PC-3 (cell line): ENCODE measurements around the gene SMAD7. TPM values are rescaled to one million over a fixed set of nuclear protein-coding genes. Genes with fewer than 3 reads are reported as not detected.

Experiments
- ATAC-seq: fragments of 200-7000 bp; cut with Tn5 transposase; 2 replicates; pipeline ENCODE4 v1.9.1; 2020; ENCODE audit warnings: mild to moderate bottlenecking, moderate library complexity
- BruUV-seq: library from RNA; stranded (reverse); fragments of 400-500 nt; replicated peaks from 2 replicates; lab custom pipeline; 2021; lab: Mats Ljungman, UMichigan
- CTCF ChIA-PET: fragments of 300-600 bp; sonication (Branson Sonifier 250); formaldehyde crosslinking; loops from one replicate; lab custom pipeline; 2022; ENCODE audit warnings: antibody characterized with exemption; lab: Charles Lee
- POLR2A ChIA-PET: fragments of 300-600 bp; sonication (Branson Sonifier 250); formaldehyde crosslinking; loops from one replicate; lab custom pipeline; 2022; ENCODE audit warnings: antibody characterized with exemption; ENCODE audit not compliant: unreplicated experiment; lab: Charles Lee
- DNase-seq: peaks from one replicate; pipeline ENCODE4 v3.0.0-alpha.2; 2015
- H2AFZ ChIP-seq: fragments of 300-600 bp; sonication (generic); 2 replicates; pipeline ENCODE4 v1.6.0; 2016; ENCODE audit warnings: antibody characterized with exemption, low read length
- H3F3A ChIP-seq: fragments of 300-600 bp; sonication (generic); one replicate; pipeline ENCODE4 v1.6.0; 2017; ENCODE audit warnings: antibody characterized with exemption, low read length, control low read depth, mild to moderate bottlenecking; ENCODE audit not compliant: unreplicated experiment
- H3K27ac ChIP-seq: fragments of 300-600 bp; sonication (generic); 2 replicates; pipeline ENCODE4 v1.5.1; 2016; ENCODE audit warnings: mild to moderate bottlenecking, low read length
- H3K27me3 ChIP-seq: fragments of 300-600 bp; sonication (generic); 2 replicates; pipeline ENCODE4 v1.6.1; 2016; ENCODE audit warnings: low read length, mixed read lengths
- H3K36me3 ChIP-seq: fragments of 300-600 bp; sonication (generic); 2 replicates; pipeline ENCODE4 v1.6.1; 2016; ENCODE audit warnings: low read depth, mixed run types, low read length, mixed read lengths
- H3K4me1 ChIP-seq: fragments of 300-600 bp; sonication (generic); 2 replicates; pipeline ENCODE4 v1.5.1; 2016; ENCODE audit warnings: low read length; ENCODE audit not compliant: insufficient read depth
- H3K4me2 ChIP-seq: fragments of 300-600 bp; sonication (generic); 2 replicates; pipeline ENCODE4 v1.6.0; 2016; ENCODE audit warnings: low read length
- H3K4me3 ChIP-seq: fragments of 300-600 bp; sonication (generic); 2 replicates; pipeline ENCODE4 v1.5.1; 2016; ENCODE audit warnings: mild to moderate bottlenecking, low read length, mixed read lengths
- H3K79me2 ChIP-seq: fragments of 300-600 bp; sonication (generic); 2 replicates; pipeline ENCODE4 v1.6.1; 2017; ENCODE audit warnings: low read length, mixed read lengths
- H3K9ac ChIP-seq: fragments of 300-600 bp; sonication (generic); 2 replicates; pipeline ENCODE4 v1.6.0; 2016; ENCODE audit warnings: mild to moderate bottlenecking, low read length
- H3K9me2 ChIP-seq: fragments of 300-600 bp; sonication (generic); replicated peaks from 2 replicates; pipeline ENCODE4 v1.6.1; 2016; ENCODE audit warnings: mixed run types, low read length, mixed read lengths
- H3K9me3 ChIP-seq: fragments of 300-600 bp; sonication (generic); 2 replicates; pipeline ENCODE4 v1.6.1; 2016; ENCODE audit warnings: low read length, mixed read lengths
- H4K20me1 ChIP-seq: fragments of 300-600 bp; sonication (generic); 2 replicates; pipeline ENCODE4 v1.6.1; 2016; ENCODE audit warnings: low read length, mixed read lengths
- EZH2 ChIP-seq: fragments of 300-600 bp; sonication (generic); IDR thresholded peaks from one replicate; pipeline ENCODE4 v1.6.1; 2017; ENCODE audit warnings: antibody characterized with exemption, mild to moderate bottlenecking, low read length; ENCODE audit not compliant: unreplicated experiment
- EZH2phosphoT487 ChIP-seq: fragments of 300-600 bp; sonication (generic); IDR thresholded peaks from 2 replicates; pipeline ENCODE4 v1.6.1; 2018; ENCODE audit warnings: mild to moderate bottlenecking, antibody characterized with exemption, low read length, borderline replicate concordance
- intact Hi-C: fragments of 100-400 bp; cut with micrococcal nuclease; formaldehyde crosslinking; loops from 2 replicates; pipeline ENCODE4 v1.9.0; 2023
- total RNA-seq: library from RNA; depleted of rRNA; stranded (reverse); fragments of >200 nt; gene quantifications from 2 replicates; pipeline ENCODE4 v1.2.3, GENCODE V29; 2014
- TF ChIP-seq, protein P1 (sequence below): fragments of 300-600 bp; sonication (generic); conservative IDR thresholded peaks from 2 replicates; pipeline ENCODE4 v1.5.1; 2017; ENCODE audit warnings: antibody characterized with exemption, low read depth, mild to moderate bottlenecking, low read length

Gene SMAD7
- total RNA-seq, 1 experiment from 2014 or later = 9.4 TPM

DNA sequence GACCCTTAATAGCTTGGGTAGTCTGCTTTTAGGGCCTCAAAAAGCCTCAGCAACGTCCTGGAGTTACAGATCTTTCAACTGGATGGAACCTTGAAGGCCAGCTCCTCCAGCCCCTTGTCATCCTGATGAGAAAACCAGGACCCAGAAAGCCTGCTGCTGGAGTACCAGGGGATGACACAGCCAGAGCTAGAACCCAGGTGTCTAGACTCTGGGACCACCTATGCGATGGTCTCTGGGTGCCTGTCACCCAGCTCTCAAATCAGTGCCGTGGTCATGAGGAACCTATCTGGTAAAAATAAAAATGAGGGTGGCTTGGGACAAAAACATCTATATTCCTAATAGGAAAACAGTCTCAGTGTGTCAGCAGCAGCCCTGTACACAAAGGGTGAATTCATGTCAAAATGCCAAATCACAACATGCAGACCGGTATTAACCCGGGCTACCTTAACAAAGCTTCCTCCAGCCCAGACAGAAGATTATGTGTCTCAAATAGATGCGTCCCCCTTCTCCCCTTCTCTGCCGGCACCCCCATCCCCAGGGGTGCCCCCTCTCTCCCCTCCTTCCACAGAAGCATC, 28.5 kb downstream of the SMAD7 start:
- Histone ChIP-seq H3K36me3 (no peaks in the 10 kb centered on the region), H3K9me2 (no peaks in the 10 kb centered on the region), H2AFZ (no peak overlapping the region), H3K27me3 (no peaks in the 10 kb centered on the region), H4K20me1 (no peaks in the 10 kb centered on the region), H3K9ac (no peak overlapping the region), H3K4me1 (peaks cover 14% of the 10 kb centered on the region), H3K27ac (no peak overlapping the region), H3K79me2 (no peaks in the 10 kb centered on the region), H3K4me3 (no peak overlapping the region), H3F3A (no peaks in the 10 kb centered on the region), H3K9me3 (no peaks in the 10 kb centered on the region), H3K4me2 (peak overlapping the region; percentile 44; the same call in 1 of the 2 replicates)
- no TSS peak for BruUV-seq
- DNase-seq = no peak
- intact Hi-C loops = no loop called here
- POLR2A ChIA-PET = no interaction called here
- no peak for TF ChIP-seq EZH2phosphoT487
- TF ChIP-seq, protein P1, sequence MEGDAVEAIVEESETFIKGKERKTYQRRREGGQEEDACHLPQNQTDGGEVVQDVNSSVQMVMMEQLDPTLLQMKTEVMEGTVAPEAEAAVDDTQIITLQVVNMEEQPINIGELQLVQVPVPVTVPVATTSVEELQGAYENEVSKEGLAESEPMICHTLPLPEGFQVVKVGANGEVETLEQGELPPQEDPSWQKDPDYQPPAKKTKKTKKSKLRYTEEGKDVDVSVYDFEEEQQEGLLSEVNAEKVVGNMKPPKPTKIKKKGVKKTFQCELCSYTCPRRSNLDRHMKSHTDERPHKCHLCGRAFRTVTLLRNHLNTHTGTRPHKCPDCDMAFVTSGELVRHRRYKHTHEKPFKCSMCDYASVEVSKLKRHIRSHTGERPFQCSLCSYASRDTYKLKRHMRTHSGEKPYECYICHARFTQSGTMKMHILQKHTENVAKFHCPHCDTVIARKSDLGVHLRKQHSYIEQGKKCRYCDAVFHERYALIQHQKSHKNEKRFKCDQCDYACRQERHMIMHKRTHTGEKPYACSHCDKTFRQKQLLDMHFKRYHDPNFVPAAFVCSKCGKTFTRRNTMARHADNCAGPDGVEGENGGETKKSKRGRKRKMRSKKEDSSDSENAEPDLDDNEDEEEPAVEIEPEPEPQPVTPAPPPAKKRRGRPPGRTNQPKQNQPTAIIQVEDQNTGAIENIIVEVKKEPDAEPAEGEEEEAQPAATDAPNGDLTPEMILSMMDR = no peak
- CTCF ChIA-PET = no interaction called here
- 0 out of 2 replicates have a peak, but pooled peaks have one; percentile 16 for ATAC-seq

GRCh38 chr18:48921305-48922225, 29.2 kb downstream of the SMAD7 start:
- no peaks in the 10 kb centered on the region for H3K79me2 ChIP-seq
- ChIA-PET CTCF (no interaction called here), POLR2A (interaction anchor here (0.7 kb wide), 1 partner anchor 138 kb away, joined by 18 read pairs; no protein-coding TSS in a partner anchor)
- intact Hi-C loops = no loop called here
- H3K36me3 ChIP-seq = no peaks in the 10 kb centered on the region
- H3K4me2 ChIP-seq = no peak overlapping the region
- no peaks in the 10 kb centered on the region for H4K20me1 ChIP-seq
- H3K9me2 ChIP-seq = no peaks in the 10 kb centered on the region
- H3K27me3 ChIP-seq = no peaks in the 10 kb centered on the region
- H3K4me1 ChIP-seq = peaks cover 14% of the 10 kb centered on the region
- no peak overlapping the region for H3K9ac ChIP-seq
- ATAC-seq (no peak), DNase-seq (no peak)
- H3K9me3 ChIP-seq = no peaks in the 10 kb centered on the region
- H2AFZ ChIP-seq = no peak overlapping the region
- TF ChIP-seq EZH2phosphoT487 (no peak), EZH2 (no peak)
- TF ChIP-seq, protein P1 = no peak
- BruUV-seq = no TSS peak
- H3K4me3 ChIP-seq = no peak overlapping the region
- H3F3A ChIP-seq = no peaks in the 10 kb centered on the region
- no peak overlapping the region for H3K27ac ChIP-seq
